T-cell (primary cell): Measurements from ENCODE around the gene ATP1A3. TPM values are rescaled to one million over a fixed set of nuclear protein-coding genes. Genes with fewer than 3 reads are reported as not detected.

Experiments used
- ATAC-seq, 4 experiments: fragments of 200-7000 bp in 3 of 4; fragments of 150-1000 bp in 1 of 4; cut with Tn5 transposase; replicated peaks in 1 of 4; 1 replicate in 3 of 4; 2 replicates in 1 of 4; pipeline ENCODE4 v1.10.0; 2021; ENCODE audit warnings: moderate library complexity in 3 of 4, mild to moderate bottlenecking in 2 of 4, moderate number of reproducible peaks in 1 of 4
- CTCF ChIA-PET, 2 donors: fragments of 300-600 bp; sonication (Branson Sonifier 250); formaldehyde crosslinking; loops; one replicate each; lab custom pipeline; 2022; ENCODE audit warnings: antibody characterized with exemption in 2 of 2; lab: Charles Lee
- POLR2A ChIA-PET, 2 donors: fragments of 300-600 bp; sonication (Branson Sonifier 250); formaldehyde crosslinking; loops; one replicate each; lab custom pipeline; 2022; ENCODE audit warnings: antibody characterized with exemption in 2 of 2; lab: Charles Lee
- DNase-seq, 35 experiments: peaks; one replicate each; pipeline versions ENCODE4 v3.0.0 to v3.0.0-alpha.2; 2013 to 2023
- H3K27ac ChIP-seq: one replicate; pipeline ENCODE4 v1.5.1; 2013; ENCODE audit warnings: low read length
- H3K27me3 ChIP-seq, 2 experiments: replicated peaks in 1 of 2; 1 replicate in 1 of 2; 2 replicates in 1 of 2; pipeline versions ENCODE4 v1.6.1 to v1.7.0; 2013; ENCODE audit warnings: low read length in 1 of 2, mixed read lengths in 1 of 2; ENCODE audit not compliant: control insufficient read depth in 2 of 2, insufficient read depth in 2 of 2; ENCODE audit errors: extremely low read depth in 1 of 2
- H3K36me3 ChIP-seq, 2 donors: 1 replicate in 1 of 2; 2 replicates in 1 of 2; pipeline versions ENCODE4 v1.6.1 to v1.7.0; 2013; ENCODE audit warnings: low read length in 1 of 2; ENCODE audit not compliant: control insufficient read depth in 2 of 2, insufficient read depth in 1 of 2; ENCODE audit errors: extremely low read depth in 1 of 2
- H3K4me1 ChIP-seq, 2 experiments: 1 replicate in 1 of 2; 2 replicates in 1 of 2; pipeline versions ENCODE4 v1.6.1 to v1.7.0; 2013; ENCODE audit warnings: low read length in 2 of 2, mixed read lengths in 1 of 2; ENCODE audit not compliant: insufficient read depth in 2 of 2, control insufficient read depth in 1 of 2; ENCODE audit errors: extremely low read depth in 1 of 2
- H3K4me3 ChIP-seq, 2 donors: 1 replicate in 1 of 2; 2 replicates in 1 of 2; pipeline versions ENCODE4 v1.5.1 to v1.7.0; 2013; ENCODE audit warnings: mild to moderate bottlenecking in 2 of 2, low read length in 1 of 2, moderate library complexity in 1 of 2; ENCODE audit not compliant: control insufficient read depth in 1 of 2; ENCODE audit errors: extremely low read depth in 1 of 2
- H3K9me3 ChIP-seq: 2 replicates; pipeline ENCODE4 v1.7.0; 2013
- H3K27ac Mint-ChIP-seq, 2 donors: one replicate each; pipeline ENCODE4 v1.8.0; 2020 to 2021; ENCODE audit warnings: mild to moderate bottlenecking in 2 of 2, mixed read lengths in 2 of 2
- H3K27me3 Mint-ChIP-seq, 2 donors: one replicate each; pipeline ENCODE4 v1.8.0; 2021 to 2022; ENCODE audit warnings: mixed read lengths in 2 of 2
- H3K36me3 Mint-ChIP-seq: one replicate; pipeline ENCODE4 v1.8.0; 2021; ENCODE audit warnings: mixed read lengths
- H3K4me1 Mint-ChIP-seq, 3 donors: one replicate each; pipeline ENCODE4 v1.8.0; 2020 to 2022; ENCODE audit warnings: mixed read lengths in 3 of 3, mild to moderate bottlenecking in 1 of 3
- H3K4me3 Mint-ChIP-seq, 3 donors: one replicate each; pipeline ENCODE4 v1.8.0; 2020 to 2022; ENCODE audit warnings: mild to moderate bottlenecking in 3 of 3, mixed read lengths in 3 of 3, moderate library complexity in 3 of 3
- H3K9me3 Mint-ChIP-seq, 3 donors: one replicate each; pipeline ENCODE4 v1.8.0; 2020 to 2022; ENCODE audit warnings: mixed read lengths in 3 of 3
- WGBS: methylation state at CpG from one replicate; pipeline ENCODE4 v1.1.5; 2013; ENCODE audit warnings: missing lambda C conversion rate; ENCODE audit not compliant: insufficient coverage; 5-methylcytosine and 5-hydroxymethylcytosine counted together
- total RNA-seq, 35 experiments: library from RNA in 6 of 35; stranded (reverse) in 6 of 35; fragments of 120-200 nt in 1 of 35; gene quantifications; one replicate each; pipeline versions ENCODE4 v1.2.1 to v1.2.4 and lab custom pipeline; 2013 to 2026

ATP1A3 gene
- total RNA-seq, 5 donors from 2014 or later (not counting 1 experiment from before 2014, with no cell fraction given), result 4.3 to 14.4 (median 6.3) TPM

GRCh38 chr19:41930322-41930722 lies 63.7 kb downstream of the ATP1A3 start:
- Mint-ChIP-seq H3K9me3 (no peaks in the 10 kb centered on the region), H3K36me3 (no peaks in the 10 kb centered on the region), H3K4me1 (peaks cover 46 to 55% (median 50%) of the 10 kb centered on the region in 3 donors), H3K27ac (peak overlapping the region; percentile 59 to 84), H3K27me3 (peaks cover 3 to 5% of the 10 kb centered on the region in 2 donors), H3K4me3 (peak overlapping the region in 2 of 3 donors; percentile 49 to 62)
- ATAC-seq (no peak), DNase-seq (peak in 1 of 35 experiments; percentile 37)
- H3K27me3 ChIP-seq, result peaks cover 7 to 20% of the 10 kb centered on the region in 2 experiments
- ChIA-PET CTCF (no interaction called here), POLR2A (interaction anchor here in 1 of 2 donors (0.6 kb wide), 1 partner anchor 55 kb away, joined by 3 read pairs; no protein-coding TSS in a partner anchor)
- no CpG with 5 or more reads among the region's 7 CpGs for WGBS
- H3K9me3 ChIP-seq, result no peaks in the 10 kb centered on the region
- H3K4me1 ChIP-seq, result peaks cover 24 to 53% of the 10 kb centered on the region in 2 experiments
- no peak overlapping the region for H3K27ac ChIP-seq
- H3K4me3 ChIP-seq, result no peak overlapping the region
- H3K36me3 ChIP-seq, result no peaks in the 10 kb centered on the region

GRCh38 chr19:41929536-41930071 lies 64.4 kb downstream of the ATP1A3 start:
- POLR2A ChIA-PET, result no interaction called here
- peak overlapping the region in 1 of 2 donors; percentile 69 for H3K4me3 ChIP-seq
- no peak for ATAC-seq

GRCh38 chr19:41928754-41929535 lies 65.1 kb downstream of the ATP1A3 start:
- peak overlapping the region; percentile 79 to 84 for H3K27ac Mint-ChIP-seq
- H3K9me3 Mint-ChIP-seq, result no peaks in the 10 kb centered on the region
- peak; percentile 64 to 74 (median 68) for ATAC-seq
- H3K4me3 Mint-ChIP-seq, result peak overlapping the region in 2 of 3 donors; percentile 81 to 89
- WGBS, result 17% methylated on average over 24 of the region's 29 CpGs
- H3K27me3 Mint-ChIP-seq, result no peaks in the 10 kb centered on the region
- CTCF ChIA-PET, result interaction anchor here in 1 of 2 donors (0.6 to 0.9 kb wide), 2 partner anchors 17 to 69 kb away, joined by 3 to 4 read pairs; partner anchors contain the start of gene RPS19
- peak overlapping the region; percentile 69 to 85 for H3K4me3 ChIP-seq
- DNase-seq, result peak in 10 of 35 experiments; percentile 19 to 70 (median 39)
- no peaks in the 10 kb centered on the region for H3K36me3 ChIP-seq
- no peaks in the 10 kb centered on the region for H3K9me3 ChIP-seq
- peaks cover 15 to 39% of the 10 kb centered on the region in 2 experiments for H3K4me1 ChIP-seq
- H3K36me3 Mint-ChIP-seq, result no peaks in the 10 kb centered on the region
- H3K27ac ChIP-seq, result peak overlapping the region; percentile 21
- peaks cover 7 to 18% of the 10 kb centered on the region in 2 experiments for H3K27me3 ChIP-seq
- peaks cover 33 to 41% (median 36%) of the 10 kb centered on the region in 3 donors for H3K4me1 Mint-ChIP-seq
- POLR2A ChIA-PET, result interaction anchor here in 1 of 2 donors (0.7 kb wide), 1 partner anchor 10 kb away, joined by 5 read pairs; no protein-coding TSS in a partner anchor

More at GRCh38 chr19:41929536-41930071, 64.4 kb downstream of the ATP1A3 start:
- H3K36me3 Mint-ChIP-seq, result no peaks in the 10 kb centered on the region
- Histone ChIP-seq H3K27ac (no peak overlapping the region), H3K36me3 (no peaks in the 10 kb centered on the region), H3K9me3 (no peaks in the 10 kb centered on the region), H3K27me3 (peaks cover 7 to 17% of the 10 kb centered on the region in 2 experiments), H3K4me1 (peaks cover 20 to 45% of the 10 kb centered on the region in 2 experiments)
- no peak for DNase-seq
- H3K9me3 Mint-ChIP-seq, result no peaks in the 10 kb centered on the region
- CTCF ChIA-PET, result interaction anchor here in 1 of 2 donors (0.9 kb wide), 1 partner anchor 70 kb away, joined by 3 read pairs; the partner anchor contains the start of gene RPS19
- peaks cover 38 to 47% (median 42%) of the 10 kb centered on the region in 3 donors for H3K4me1 Mint-ChIP-seq
- H3K27me3 Mint-ChIP-seq, result no peaks in the 10 kb centered on the region
- H3K27ac Mint-ChIP-seq, result peak overlapping the region; percentile 79 to 84
- H3K4me3 Mint-ChIP-seq, result peak overlapping the region in 2 of 3 donors; percentile 81 to 89
- whole genome bisulfite sequencing, result 45% methylated on average over 3 of the region's 14 CpGs

- ChIA-PET POLR2A (interaction anchor here in 1 of 2 donors (0.7 kb wide), 1 partner anchor 9 kb away, joined by 5 read pairs; no protein-coding TSS in a partner anchor), CTCF (interaction anchor here in 1 of 2 donors (0.6 kb wide), 1 partner anchor 16 kb away, joined by 4 read pairs; no protein-coding TSS in a partner anchor)
- Mint-ChIP-seq H3K27ac (peak within 1 kb of the TSS; percentile 79 to 84), H3K4me1 (peaks cover 28 to 37% (median 31%) of the 10 kb centered on the region in 3 donors), H3K27me3 (peaks cover 1 to 2% of the 10 kb centered on the region in 2 donors), H3K4me3 (peak within 1 kb of the TSS in 2 of 3 donors; percentile 81 to 89), H3K36me3 (no peaks in the 10 kb centered on the region), H3K9me3 (no peaks in the 10 kb centered on the region)
- Histone ChIP-seq H3K27me3 (peaks cover 7 to 18% of the 10 kb centered on the region in 2 experiments), H3K4me1 (peaks cover 16 to 36% of the 10 kb centered on the region in 2 experiments), H3K36me3 (no peaks in the 10 kb centered on the region), H3K9me3 (no peaks in the 10 kb centered on the region), H3K27ac (peak within 1 kb of the TSS; percentile 21), H3K4me3 (peak within 1 kb of the TSS; percentile 69 to 85)
- ATAC-seq, result peak; percentile 41 to 54 (median 46)
- 0% methylated on average over 8 of the region's 49 CpGs for WGBS
- peak in 1 of 35 experiments; percentile 51 for DNase-seq
These were observed 65.8 kb downstream of the ATP1A3 start, which contains the start of gene ERFL for GRCh38 chr19:41928221-41928683. Gene ERFL (minus strand): TSS chr19:41928449. CDS start chr19:41912919, 15,530 bp downstream.

- no peaks in the 10 kb centered on the region for H3K9me3 ChIP-seq
- peaks cover 7 to 18% of the 10 kb centered on the region in 2 experiments for H3K27me3 ChIP-seq
- CTCF ChIA-PET, result interaction anchor here in 1 of 2 donors (0.6 kb wide), 1 partner anchor 68 kb away, joined by 3 read pairs; the partner anchor contains the start of gene RPS19
- peak overlapping the region; percentile 69 to 78 for H3K4me3 ChIP-seq
- Mint-ChIP-seq H3K36me3 (no peaks in the 10 kb centered on the region), H3K9me3 (no peaks in the 10 kb centered on the region), H3K4me1 (peaks cover 29 to 37% (median 30%) of the 10 kb centered on the region in 3 donors), H3K27ac (no peak overlapping the region), H3K4me3 (peak overlapping the region in 2 of 3 donors; percentile 81 to 89), H3K27me3 (peaks cover 4% of the 10 kb centered on the region in 2 donors)
- WGBS, result 9% methylated on average over 17 of the region's 43 CpGs
- ATAC-seq, result peak; percentile 39 to 45 (median 42)
- no peaks in the 10 kb centered on the region for H3K36me3 ChIP-seq
- POLR2A ChIA-PET, result no interaction called here
- peaks cover 17 to 36% of the 10 kb centered on the region in 2 experiments for H3K4me1 ChIP-seq
- no peak overlapping the region for H3K27ac ChIP-seq
- peak in 6 of 35 experiments; percentile 39 to 61 (median 48) for DNase-seq
These were observed 66.4 kb downstream of the ATP1A3 start for GRCh38 chr19:41927497-41928192.
